Type B pancreatic cell (in vitro differentiated cells): ENCODE data around the gene B3GALNT2. TPM values are rescaled to one million over a fixed set of nuclear protein-coding genes. Genes with fewer than 3 reads are reported as not detected.
A peak's percentile ranks its signal among the peaks of the same experiment; 100 is the strongest.

ENCODE experiments used
- DNase-seq: peaks from one replicate; pipeline ENCODE4 v3.0.0; 2021; ENCODE audit warnings: mixed read lengths; ENCODE audit not compliant: unreplicated experiment; ENCODE audit errors: extremely low spot score
- H3K27ac Mint-ChIP-seq: 2 replicates; pipeline ENCODE4 v1.8.0; 2021; ENCODE audit warnings: mild to moderate bottlenecking, mixed read lengths
- H3K27me3 Mint-ChIP-seq: 2 replicates; pipeline ENCODE4 v1.8.0; 2021; ENCODE audit warnings: mixed read lengths
- H3K36me3 Mint-ChIP-seq: 2 replicates; pipeline ENCODE4 v1.8.0; 2021; ENCODE audit warnings: mixed read lengths
- H3K4me1 Mint-ChIP-seq: one replicate; pipeline ENCODE4 v1.8.0; 2021; ENCODE audit warnings: mixed read lengths; ENCODE audit not compliant: unreplicated experiment
- H3K4me3 Mint-ChIP-seq: 2 replicates; pipeline ENCODE4 v1.8.0; 2021; ENCODE audit warnings: mild to moderate bottlenecking, mixed read lengths
- H3K9me3 Mint-ChIP-seq: 2 replicates; pipeline ENCODE4 v1.8.0; 2021; ENCODE audit warnings: mixed read lengths
- CTCF ChIP-seq: fragments of 200-600 bp; sonication (generic); conservative IDR thresholded peaks from 2 replicates; pipeline ENCODE4 v1.5.0; 2021; ENCODE audit warnings: antibody characterized with exemption, mild to moderate bottlenecking
- total RNA-seq: library from RNA; stranded (reverse); gene quantifications from 2 replicates; pipeline ENCODE4 v1.2.1, GENCODE V29; 2021; ENCODE audit warnings: low replicate concordance

B3GALNT2 gene
- total RNA-seq, 1 donor from 2014 or later, result 31.3 TPM

- DNase-seq, result no peak
- no peak overlapping the region for H3K4me3 Mint-ChIP-seq
- H3K9me3 Mint-ChIP-seq, result no peaks in the 10 kb centered on the region
- TF ChIP-seq CTCF, result no peak
- H3K27ac Mint-ChIP-seq, result no peak overlapping the region
- H3K36me3 Mint-ChIP-seq, result no peaks in the 10 kb centered on the region
- H3K27me3 Mint-ChIP-seq, result no peaks in the 10 kb centered on the region
- H3K4me1 Mint-ChIP-seq, result peaks cover 6% of the 10 kb centered on the region
Observed at GRCh38 chr1:235516862-235517446, 12.7 kb upstream of the B3GALNT2 start.

GRCh38 chr1:235515844-235516512, 11.7 kb upstream of the B3GALNT2 start:
- no peak overlapping the region for H3K4me3 Mint-ChIP-seq
- no peaks in the 10 kb centered on the region for H3K36me3 Mint-ChIP-seq
- H3K27ac Mint-ChIP-seq, result no peak overlapping the region
- no peak for TF ChIP-seq CTCF
- DNase-seq, result no peak
- peaks cover 6% of the 10 kb centered on the region for H3K4me1 Mint-ChIP-seq
- H3K9me3 Mint-ChIP-seq, result no peaks in the 10 kb centered on the region
- H3K27me3 Mint-ChIP-seq, result no peaks in the 10 kb centered on the region

- Mint-ChIP-seq H3K4me3 (no peak overlapping the region), H3K36me3 (no peaks in the 10 kb centered on the region), H3K27me3 (no peaks in the 10 kb centered on the region), H3K9me3 (no peaks in the 10 kb centered on the region), H3K4me1 (peaks cover 6% of the 10 kb centered on the region), H3K27ac (no peak overlapping the region)
- peak; percentile 95 for TF ChIP-seq CTCF
- no peak for DNase-seq
Observed at GRCh38 chr1:235513495-235514366, 9.5 kb upstream of the B3GALNT2 start.

- peak; percentile 33 for TF ChIP-seq CTCF
- Mint-ChIP-seq H3K27ac (no peak overlapping the region), H3K27me3 (no peaks in the 10 kb centered on the region), H3K4me1 (peaks cover 6% of the 10 kb centered on the region), H3K4me3 (no peak overlapping the region), H3K9me3 (no peaks in the 10 kb centered on the region), H3K36me3 (no peaks in the 10 kb centered on the region)
- DNase-seq, result no peak
Observed at GRCh38 chr1:235511470-235512240, 7.4 kb upstream of the B3GALNT2 start.

- TF ChIP-seq CTCF, result no peak
- DNase-seq, result no peak
- no peak overlapping the region for H3K27ac Mint-ChIP-seq
- peaks cover 9% of the 10 kb centered on the region for H3K4me1 Mint-ChIP-seq
- H3K9me3 Mint-ChIP-seq, result no peaks in the 10 kb centered on the region
- H3K4me3 Mint-ChIP-seq, result no peak overlapping the region
- H3K36me3 Mint-ChIP-seq, result no peaks in the 10 kb centered on the region
- H3K27me3 Mint-ChIP-seq, result no peaks in the 10 kb centered on the region
Observed at GRCh38 chr1:235510823-235511222, 6.6 kb upstream of the B3GALNT2 start.
